Measurements from ENCODE around the gene SLC35G6. TPM values are rescaled to one million over a fixed set of nuclear protein-coding genes. Genes with fewer than 3 reads are reported as not detected.

Gene SLC35G6
- total RNA-seq, 6 experiments from 2014 or later: not detected

- peaks cover 32% of the 10 kb centered on the region for H3K36me3 Mint-ChIP-seq (ENCODE audit: low read depth)
- H3K4me1 Mint-ChIP-seq (ENCODE audit: low read depth): peaks cover 5% of the 10 kb centered on the region; the same call in 1 of the 2 replicates
Observed at GRCh38 chr17:7509937-7510336, 28.7 kb downstream of the SLC35G6 start.

GRCh38 chr17:7511108-7511507 lies 29.9 kb downstream of the SLC35G6 start:
- peaks cover 31% of the 10 kb centered on the region for H3K36me3 Mint-ChIP-seq (ENCODE audit: low read depth)
- H3K9me3 Mint-ChIP-seq: no peaks in the 10 kb centered on the region
- no peak for DNase-seq
- peaks cover 5% of the 10 kb centered on the region; the same call in 1 of the 2 replicates for H3K4me1 Mint-ChIP-seq (ENCODE audit: low read depth)
- H3K27me3 Mint-ChIP-seq (ENCODE audit: insufficient read depth): peaks cover 14% of the 10 kb centered on the region
- no peak overlapping the region for H3K4me3 Mint-ChIP-seq
- TF ChIP-seq, protein P1, sequence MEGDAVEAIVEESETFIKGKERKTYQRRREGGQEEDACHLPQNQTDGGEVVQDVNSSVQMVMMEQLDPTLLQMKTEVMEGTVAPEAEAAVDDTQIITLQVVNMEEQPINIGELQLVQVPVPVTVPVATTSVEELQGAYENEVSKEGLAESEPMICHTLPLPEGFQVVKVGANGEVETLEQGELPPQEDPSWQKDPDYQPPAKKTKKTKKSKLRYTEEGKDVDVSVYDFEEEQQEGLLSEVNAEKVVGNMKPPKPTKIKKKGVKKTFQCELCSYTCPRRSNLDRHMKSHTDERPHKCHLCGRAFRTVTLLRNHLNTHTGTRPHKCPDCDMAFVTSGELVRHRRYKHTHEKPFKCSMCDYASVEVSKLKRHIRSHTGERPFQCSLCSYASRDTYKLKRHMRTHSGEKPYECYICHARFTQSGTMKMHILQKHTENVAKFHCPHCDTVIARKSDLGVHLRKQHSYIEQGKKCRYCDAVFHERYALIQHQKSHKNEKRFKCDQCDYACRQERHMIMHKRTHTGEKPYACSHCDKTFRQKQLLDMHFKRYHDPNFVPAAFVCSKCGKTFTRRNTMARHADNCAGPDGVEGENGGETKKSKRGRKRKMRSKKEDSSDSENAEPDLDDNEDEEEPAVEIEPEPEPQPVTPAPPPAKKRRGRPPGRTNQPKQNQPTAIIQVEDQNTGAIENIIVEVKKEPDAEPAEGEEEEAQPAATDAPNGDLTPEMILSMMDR (IDR thresholded peaks at IDR 0.05): no peak
- no peak overlapping the region for H3K27ac Mint-ChIP-seq

More at GRCh38 chr17:7509937-7510336, 28.7 kb downstream of the SLC35G6 start:
- no peak overlapping the region for H3K27ac Mint-ChIP-seq
- H3K27me3 Mint-ChIP-seq (ENCODE audit: insufficient read depth): peaks cover 14% of the 10 kb centered on the region
- no peak overlapping the region for H3K4me3 Mint-ChIP-seq
- no peak for DNase-seq
- TF ChIP-seq, protein P1 (IDR thresholded peaks at IDR 0.05): no peak
- H3K9me3 Mint-ChIP-seq: no peaks in the 10 kb centered on the region

GRCh38 chr17:7512105-7512504 lies 30.9 kb downstream of the SLC35G6 start:
- Mint-ChIP-seq H3K9me3 (no peaks in the 10 kb centered on the region), H3K27ac (no peak overlapping the region), H3K4me3 (no peak overlapping the region), H3K36me3 (ENCODE audit: low read depth) (peaks cover 27% of the 10 kb centered on the region), H3K4me1 (ENCODE audit: low read depth) (peaks cover 5% of the 10 kb centered on the region; the same call in 1 of the 2 replicates), H3K27me3 (ENCODE audit: insufficient read depth) (peaks cover 14% of the 10 kb centered on the region)
- TF ChIP-seq, protein P1 (IDR thresholded peaks at IDR 0.05): no peak
- no peak for DNase-seq

DNA sequence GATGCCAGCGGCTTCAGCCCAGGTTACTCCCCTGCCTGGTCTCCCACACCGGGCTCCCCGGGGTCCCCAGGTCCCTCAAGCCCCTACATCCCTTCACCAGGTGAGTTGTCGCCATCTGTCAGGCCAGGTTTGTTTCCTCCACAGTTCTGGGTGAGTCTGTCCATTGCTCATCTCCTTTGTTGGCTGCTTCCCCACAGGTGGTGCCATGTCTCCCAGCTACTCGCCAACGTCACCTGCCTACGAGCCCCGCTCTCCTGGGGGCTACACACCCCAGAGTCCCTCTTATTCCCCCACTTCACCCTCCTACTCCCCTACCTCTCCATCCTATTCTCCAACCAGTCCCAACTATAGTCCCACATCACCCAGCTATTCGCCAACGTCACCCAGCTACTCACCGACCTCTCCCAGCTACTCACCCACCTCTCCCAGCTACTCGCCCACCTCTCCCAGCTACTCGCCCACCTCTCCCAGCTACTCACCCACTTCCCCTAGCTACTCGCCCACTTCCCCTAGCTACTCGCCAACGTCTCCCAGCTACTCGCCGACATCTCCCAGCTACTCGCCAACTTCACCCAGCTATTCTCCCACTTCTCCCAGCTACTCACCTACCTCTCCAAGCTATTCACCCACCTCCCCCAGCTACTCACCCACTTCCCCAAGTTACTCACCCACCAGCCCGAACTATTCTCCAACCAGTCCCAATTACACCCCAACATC lies 31.7 kb downstream of the SLC35G6 start:
- DNase-seq: no peak
- Mint-ChIP-seq H3K27me3 (ENCODE audit: insufficient read depth) (peaks cover 14% of the 10 kb centered on the region), H3K4me3 (no peak overlapping the region), H3K27ac (no peak overlapping the region), H3K36me3 (ENCODE audit: low read depth) (peaks cover 27% of the 10 kb centered on the region), H3K4me1 (ENCODE audit: low read depth) (peaks cover 5% of the 10 kb centered on the region; the same call in 1 of the 2 replicates), H3K9me3 (no peaks in the 10 kb centered on the region)
- TF ChIP-seq, protein P1 (IDR thresholded peaks at IDR 0.05): no peak

- DNase-seq: no peak
- Mint-ChIP-seq H3K9me3 (no peaks in the 10 kb centered on the region), H3K36me3 (ENCODE audit: low read depth) (peaks cover 18% of the 10 kb centered on the region), H3K4me1 (ENCODE audit: low read depth) (peaks cover 5% of the 10 kb centered on the region; the same call in 1 of the 2 replicates), H3K27me3 (ENCODE audit: insufficient read depth) (peaks cover 9% of the 10 kb centered on the region), H3K4me3 (no peak overlapping the region), H3K27ac (peak overlapping the region; percentile 31; the same call in 1 of the 2 replicates)
- TF ChIP-seq, protein P1 (IDR thresholded peaks at IDR 0.05): no peak
Observed at GRCh38 chr17:7513850-7514419, 32.7 kb downstream of the SLC35G6 start.
